RWPE1 (cell line): Measurements from ENCODE around the gene NSRP1.

Experiments used
- CTCF ChIA-PET: fragments of 350-600 bp; sonication (Branson Sonifier 250); formaldehyde crosslinking; extraction: SDS; loops from one replicate; lab custom pipeline; 2021; lab: Yijun Ruan, JAX
- POLR2A ChIA-PET: fragments of 400-600 bp; formaldehyde crosslinking; extraction: SDS; loops from one replicate; lab custom pipeline; 2020; ENCODE audit warnings: antibody characterized with exemption; ENCODE audit not compliant: low non-redundant PET; lab: Yijun Ruan, JAX
- DNase-seq: peaks from one replicate; pipeline ENCODE4 v3.0.0; 2012; ENCODE audit warnings: low spot score
- H3K27ac ChIP-seq: fragments of 450-650 bp; 2 replicates; pipeline ENCODE4 v1.5.1; 2017
- TF ChIP-seq, protein P1 (sequence below): fragments of 450-650 bp; conservative IDR thresholded peaks from 2 replicates; pipeline ENCODE4 v1.5.1; 2017; ENCODE audit warnings: low read depth, mild to moderate bottlenecking

The NSRP1 gene

DNA sequence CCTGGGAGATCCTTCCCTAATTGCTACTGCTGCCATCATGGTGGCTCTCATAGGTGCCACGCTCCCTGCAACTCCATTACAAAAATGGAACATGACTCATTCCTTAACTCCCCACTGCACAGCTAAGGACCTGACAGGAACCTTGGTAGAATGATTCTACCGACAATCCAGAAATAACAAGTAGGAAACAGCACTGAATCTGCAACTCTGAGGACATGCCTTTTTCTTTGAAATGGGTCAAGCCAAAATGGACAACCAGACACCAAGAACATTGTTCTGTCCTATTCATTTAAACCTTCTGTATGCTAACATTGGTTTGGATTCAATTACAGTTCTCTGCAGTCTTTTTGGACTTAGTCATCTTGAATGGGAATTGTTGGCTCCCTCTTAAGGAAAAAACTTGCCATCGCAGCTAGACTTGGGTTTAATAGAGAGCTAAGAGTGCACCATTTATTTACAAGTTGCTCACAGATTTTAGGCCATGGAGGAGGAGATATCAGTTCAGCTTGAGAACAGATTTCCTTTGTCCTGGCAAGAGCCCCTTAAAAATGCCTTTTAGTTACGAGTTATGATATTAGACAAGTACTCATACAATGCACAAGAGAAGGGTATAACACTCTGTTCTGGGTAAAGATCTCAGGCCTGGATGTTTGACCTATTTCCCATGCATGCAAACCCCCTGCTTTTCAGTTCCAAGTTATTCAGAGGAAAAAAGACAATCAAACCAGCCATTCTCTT lies 20.9 kb upstream of the NSRP1 start:
- ChIA-PET CTCF (interaction anchor here (0.5 to 1.5 kb wide), 7 partner anchors 9 to 520 kb away, joined by 3 to 9 read pairs (median 5); no protein-coding TSS in a partner anchor), POLR2A (no interaction called here)
- TF ChIP-seq, protein P1, sequence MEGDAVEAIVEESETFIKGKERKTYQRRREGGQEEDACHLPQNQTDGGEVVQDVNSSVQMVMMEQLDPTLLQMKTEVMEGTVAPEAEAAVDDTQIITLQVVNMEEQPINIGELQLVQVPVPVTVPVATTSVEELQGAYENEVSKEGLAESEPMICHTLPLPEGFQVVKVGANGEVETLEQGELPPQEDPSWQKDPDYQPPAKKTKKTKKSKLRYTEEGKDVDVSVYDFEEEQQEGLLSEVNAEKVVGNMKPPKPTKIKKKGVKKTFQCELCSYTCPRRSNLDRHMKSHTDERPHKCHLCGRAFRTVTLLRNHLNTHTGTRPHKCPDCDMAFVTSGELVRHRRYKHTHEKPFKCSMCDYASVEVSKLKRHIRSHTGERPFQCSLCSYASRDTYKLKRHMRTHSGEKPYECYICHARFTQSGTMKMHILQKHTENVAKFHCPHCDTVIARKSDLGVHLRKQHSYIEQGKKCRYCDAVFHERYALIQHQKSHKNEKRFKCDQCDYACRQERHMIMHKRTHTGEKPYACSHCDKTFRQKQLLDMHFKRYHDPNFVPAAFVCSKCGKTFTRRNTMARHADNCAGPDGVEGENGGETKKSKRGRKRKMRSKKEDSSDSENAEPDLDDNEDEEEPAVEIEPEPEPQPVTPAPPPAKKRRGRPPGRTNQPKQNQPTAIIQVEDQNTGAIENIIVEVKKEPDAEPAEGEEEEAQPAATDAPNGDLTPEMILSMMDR: peak; percentile 65
- DNase-seq: peak; percentile 64
- H3K27ac ChIP-seq: no peak overlapping the region

DNA sequence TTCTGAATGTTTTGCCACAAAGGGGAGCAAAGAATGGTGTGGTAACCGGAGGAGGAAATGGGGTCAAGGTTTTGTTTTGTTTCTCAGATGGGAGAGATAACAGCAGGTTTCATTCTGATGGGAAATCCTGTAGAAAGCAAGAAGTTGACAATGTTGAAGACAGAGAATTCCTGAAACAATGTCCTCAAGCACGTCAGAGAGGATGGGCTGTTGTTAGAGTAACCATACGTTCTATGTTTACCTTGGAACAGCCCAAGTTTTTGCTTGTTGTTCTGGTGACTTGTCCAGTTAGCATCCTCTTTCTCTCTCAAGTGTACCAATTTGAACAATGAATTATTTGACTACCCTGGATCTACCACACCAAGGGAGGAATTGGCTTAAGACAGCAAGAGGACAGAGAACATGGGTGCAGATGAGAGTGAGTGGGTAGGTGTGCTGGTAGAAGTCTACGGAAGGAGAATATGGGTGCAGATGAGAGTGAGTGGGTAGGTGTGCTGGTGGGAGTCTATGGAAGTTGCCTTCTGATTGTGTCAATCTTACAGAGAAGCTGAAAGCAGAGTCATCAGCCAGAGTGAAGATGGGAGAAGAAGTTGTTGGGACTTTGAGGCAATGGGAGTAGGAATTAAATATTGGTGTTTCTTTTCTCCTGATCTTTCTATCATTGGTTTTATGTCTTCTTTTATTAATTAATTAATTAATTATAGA lies 14.8 kb upstream of the NSRP1 start:
- no peak for DNase-seq
- TF ChIP-seq, protein P1: no peak
- H3K27ac ChIP-seq: no peak overlapping the region
- ChIA-PET POLR2A (no interaction called here), CTCF (no interaction called here)

DNA sequence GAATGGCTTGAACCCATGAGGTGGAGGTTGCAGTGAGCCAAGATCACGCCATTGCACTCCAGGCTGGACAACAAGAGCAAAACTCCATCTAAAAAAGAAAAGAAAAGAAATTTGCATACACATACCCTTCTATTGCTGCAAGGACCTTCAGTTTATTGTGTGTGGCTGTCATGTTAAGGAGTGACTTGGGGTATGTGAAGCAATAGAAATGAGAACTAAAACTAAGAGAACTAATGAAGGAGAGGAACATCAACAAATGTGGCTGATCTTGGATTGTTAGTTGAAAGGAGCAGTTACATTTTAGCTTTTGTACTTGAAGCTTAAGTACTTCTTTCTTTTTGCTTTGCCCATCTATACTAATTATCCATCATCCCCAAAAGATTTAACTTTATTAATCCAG lies 12.7 kb upstream of the NSRP1 start:
- H3K27ac ChIP-seq: no peak overlapping the region
- no peak for DNase-seq
- TF ChIP-seq, protein P1: no peak
- POLR2A ChIA-PET: interaction anchor here (0.5 kb wide), 1 partner anchor 154 kb away, joined by 4 read pairs; no protein-coding TSS in a partner anchor
- CTCF ChIA-PET: interaction anchor here (0.5 to 2.5 kb wide), 21 partner anchors 8 to 1054 kb away, joined by 3 to 22 read pairs (median 3); partner anchors contain the start of genes NSRP1 and SLC6A4

DNA sequence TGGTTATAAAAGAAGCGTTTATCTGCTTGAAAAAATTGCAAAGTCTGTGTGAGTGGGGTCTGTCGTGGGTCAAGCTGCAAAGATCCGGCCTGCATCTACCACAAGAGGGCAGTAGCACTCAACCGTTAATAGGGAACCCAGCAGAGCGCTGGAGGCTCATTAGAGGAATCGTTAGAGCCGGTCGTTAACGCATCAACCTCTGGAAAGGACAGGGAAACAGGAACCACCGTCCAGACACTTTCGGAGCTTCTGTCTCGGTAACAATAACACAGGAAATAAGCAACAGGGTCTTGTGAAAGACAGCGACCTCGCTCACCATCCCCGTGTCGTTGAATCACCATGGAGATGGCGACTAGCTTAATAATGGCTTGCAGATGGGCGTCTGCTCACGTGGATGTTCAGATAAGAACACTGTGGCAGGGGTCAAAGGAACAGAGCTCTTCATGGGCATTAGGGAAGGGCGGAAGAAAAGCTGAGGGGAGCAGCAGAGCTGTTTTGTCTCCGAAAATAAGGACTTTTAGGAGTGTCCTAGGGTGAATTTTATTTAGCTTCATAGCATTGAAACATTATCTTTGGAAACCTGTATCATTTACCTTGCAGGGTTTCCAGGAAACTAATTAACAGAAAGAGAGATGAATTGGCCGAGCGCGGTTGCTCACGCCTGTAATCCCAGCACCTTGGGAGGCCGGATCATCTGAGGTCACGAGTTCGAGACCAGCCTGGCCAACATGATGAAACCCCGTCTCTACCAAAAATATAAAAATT lies 11.9 kb upstream of the NSRP1 start:
- ChIA-PET CTCF (interaction anchor here (0.5 to 2.5 kb wide), 29 partner anchors 9 to 1055 kb away, joined by 3 to 22 read pairs (median 3); partner anchors contain the start of genes NSRP1 and SLC6A4), POLR2A (interaction anchor here (0.5 kb wide), 1 partner anchor 153 kb away, joined by 4 read pairs; no protein-coding TSS in a partner anchor)
- TF ChIP-seq, protein P1: peak; percentile 91
- H3K27ac ChIP-seq: no peak overlapping the region
- peak; percentile 73 for DNase-seq

DNA sequence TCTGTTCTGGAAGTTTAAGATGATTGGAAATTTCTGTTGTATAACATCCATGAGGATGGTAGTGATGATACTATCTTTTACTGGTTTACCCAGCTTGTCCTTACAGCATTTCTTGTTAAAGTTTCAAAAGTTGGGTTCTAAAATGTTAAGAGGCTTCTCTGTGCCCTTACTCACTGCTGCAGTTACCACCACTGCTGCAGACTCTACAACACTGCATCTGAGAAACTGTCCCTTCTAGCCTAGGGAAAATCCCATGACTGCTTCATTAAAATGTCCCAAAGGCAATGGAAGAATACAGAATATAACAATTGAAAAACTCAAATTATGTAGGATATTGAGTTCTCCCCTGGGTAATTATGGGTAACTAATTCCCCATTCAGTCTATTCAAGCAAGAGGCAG lies 3.8 kb upstream of the NSRP1 start:
- DNase-seq: no peak
- TF ChIP-seq, protein P1: no peak
- H3K27ac ChIP-seq: no peak overlapping the region
- POLR2A ChIA-PET: no interaction called here
- CTCF ChIA-PET: interaction anchor here (1.0 to 2.6 kb wide), 2 partner anchors 8 to 12 kb away, joined by 5 to 19 read pairs; no protein-coding TSS in a partner anchor

DNA sequence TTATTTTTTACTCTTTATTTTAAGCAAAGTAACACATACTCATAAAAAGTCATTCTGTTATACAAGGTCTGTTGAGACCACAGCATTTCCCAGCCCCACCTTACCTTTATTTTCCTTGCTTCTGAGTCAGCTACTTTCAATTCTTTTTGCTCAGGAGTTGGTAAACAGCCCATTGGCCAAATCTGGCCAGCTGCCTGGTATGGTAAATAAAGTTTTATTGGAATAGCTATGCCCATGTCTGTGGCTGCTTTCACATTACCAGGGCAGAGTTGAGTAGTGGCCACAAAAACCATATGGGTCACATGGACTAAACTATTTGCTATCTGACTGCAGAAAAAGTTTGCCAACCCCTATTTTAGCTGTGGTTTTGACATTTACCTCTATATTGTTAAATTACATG lies 3.4 kb upstream of the NSRP1 start:
- CTCF ChIA-PET: interaction anchor here (0.9 to 2.6 kb wide), 3 partner anchors 9 to 123 kb away, joined by 3 to 19 read pairs (median 5); no protein-coding TSS in a partner anchor
- POLR2A ChIA-PET: no interaction called here
- TF ChIP-seq, protein P1: no peak
- no peak overlapping the region for H3K27ac ChIP-seq
- DNase-seq: no peak
